ENCODE results near the gene MAGED4. TPM values are rescaled to one million over a fixed set of nuclear protein-coding genes. Genes with fewer than 3 reads are reported as not detected.
"Not testable (repeated sequence)": the region's sequence is repeated elsewhere in the genome, so short reads cannot be mapped to it uniquely, and the experiment has no call there.

MAGED4 gene
- 10 to 100 TPM; 19.9 to 36.8 (median 24.7) TPM for polyA plus RNA-seq (ENCODE audit: insufficient read length in 4 of 4)

GRCh38 chrX:52184440-52185077 lies at the start of gene MAGED4:
TSS of gene MAGED4 (plus strand) at chrX:52184888. CDS start at chrX:52185923, 1,035 bp downstream.
- DNase-seq (ENCODE audit: low read depth in 4 of 4, low spot score in 3 of 4): not testable (repeated sequence)

GRCh38 chrX:52138830-52139544 lies 45.7 kb upstream of the MAGED4 start:
- DNase-seq (ENCODE audit: low read depth in 4 of 4, low spot score in 3 of 4): no peak

- no peak for DNase-seq (ENCODE audit: low read depth in 4 of 4, low spot score in 3 of 4)
These were observed 45.2 kb upstream of the MAGED4 start for GRCh38 chrX:52139545-52139895.

GRCh38 chrX:52140020-52140419 lies 44.7 kb upstream of the MAGED4 start:
- DNase-seq (ENCODE audit: low read depth in 4 of 4, low spot score in 3 of 4): no peak

GRCh38 chrX:52150667-52151066 lies 34.0 kb upstream of the MAGED4 start:
- not testable (repeated sequence) for DNase-seq (ENCODE audit: low read depth in 4 of 4, low spot score in 3 of 4)

GRCh38 chrX:52160140-52160539 lies 24.5 kb upstream of the MAGED4 start:
- DNase-seq (ENCODE audit: low read depth in 4 of 4, low spot score in 3 of 4): not testable (repeated sequence)

GRCh38 chrX:52166840-52167239 lies 17.8 kb upstream of the MAGED4 start:
- no peak for DNase-seq (ENCODE audit: low read depth in 4 of 4, low spot score in 3 of 4)

- not testable (repeated sequence) for DNase-seq (ENCODE audit: low read depth in 4 of 4, low spot score in 3 of 4)
These were observed 13.6 kb upstream of the MAGED4 start for GRCh38 chrX:52171055-52171454.

- not testable (repeated sequence) for DNase-seq (ENCODE audit: low read depth in 4 of 4, low spot score in 3 of 4)
These were observed 378 bp downstream of the MAGED4 start for GRCh38 chrX:52185078-52185453.

- not testable (repeated sequence) for DNase-seq (ENCODE audit: low read depth in 4 of 4, low spot score in 3 of 4)
These were observed 26.7 kb downstream of the MAGED4 start for GRCh38 chrX:52211405-52211804.

- no peak for DNase-seq (ENCODE audit: low read depth in 4 of 4, low spot score in 3 of 4)
These were observed 28.6 kb downstream of the MAGED4 start for GRCh38 chrX:52213276-52213675.

- DNase-seq (ENCODE audit: low read depth in 4 of 4, low spot score in 3 of 4): no peak
These were observed 31.9 kb downstream of the MAGED4 start for GRCh38 chrX:52216541-52216940.

GRCh38 chrX:52217494-52218160 lies 32.9 kb downstream of the MAGED4 start:
- DNase-seq (ENCODE audit: low read depth in 4 of 4, low spot score in 3 of 4): no peak

- no peak for DNase-seq (ENCODE audit: low read depth in 4 of 4, low spot score in 3 of 4)
These were observed 36.2 kb downstream of the MAGED4 start for GRCh38 chrX:52220936-52221335.

Other genes starting within 250 kb of the MAGED4 start
- gene MAGED4B, start 115.7 kb upstream of the MAGED4 start, polyA plus RNA-seq (ENCODE audit: insufficient read length in 4 of 4): 10 to 100 TPM; 74.7 to 83.4 (median 82.6) TPM
- under 1 TPM in 1 of 4 donors, not detected in 3; 0.48 TPM for gene XAGE2, start 184.1 kb downstream of the MAGED4 start, polyA plus RNA-seq (ENCODE audit: insufficient read length in 4 of 4)